DMS 273 treated with DMSO at 0.1 percent for 48 hours (cell line): Measurements from ENCODE around the gene HNRNPLL.

Experiments
- DNase-seq: peaks from one replicate; lab custom pipeline; 2025; lab: John Stamatoyannopoulos, UW

The HNRNPLL gene

DNA sequence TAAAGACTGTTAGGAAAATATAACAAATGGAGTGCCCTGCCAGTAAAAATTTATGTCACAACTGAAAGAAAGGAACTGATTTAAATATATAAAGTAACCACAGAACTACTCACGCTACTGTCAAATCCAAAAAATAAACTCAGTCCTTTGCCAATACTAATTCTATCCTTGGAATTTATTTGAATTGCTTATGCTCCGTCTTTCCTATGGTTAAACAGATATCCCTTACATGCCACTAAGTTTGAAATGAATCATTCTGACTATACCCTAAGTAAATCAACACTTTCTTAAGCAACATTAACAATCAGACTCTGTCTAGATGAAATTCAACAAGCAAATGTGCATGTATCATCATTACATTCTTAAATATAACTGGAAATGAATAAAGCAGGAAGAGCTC, 9.8 kb downstream of the HNRNPLL start:
- DNase-seq, result no peak

DNA sequence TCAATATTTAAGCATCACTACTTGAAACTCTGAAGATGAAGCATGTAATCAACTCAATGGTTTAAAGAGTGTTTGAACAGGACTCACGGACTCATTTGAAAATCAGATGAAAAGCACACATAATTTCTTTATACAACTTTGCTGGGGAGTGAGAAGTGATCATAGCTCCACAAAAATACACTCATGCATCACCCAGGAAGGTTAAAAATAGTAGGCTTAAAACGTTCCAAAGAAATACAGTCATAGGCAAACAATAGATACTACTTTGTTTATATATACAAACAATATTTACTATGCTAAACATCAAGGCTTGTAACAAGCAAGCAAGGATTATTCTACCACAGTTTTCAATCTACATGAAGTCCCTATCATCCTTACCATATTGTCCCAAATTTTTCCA, 11.6 kb downstream of the HNRNPLL start:
- DNase-seq, result no peak

DNA sequence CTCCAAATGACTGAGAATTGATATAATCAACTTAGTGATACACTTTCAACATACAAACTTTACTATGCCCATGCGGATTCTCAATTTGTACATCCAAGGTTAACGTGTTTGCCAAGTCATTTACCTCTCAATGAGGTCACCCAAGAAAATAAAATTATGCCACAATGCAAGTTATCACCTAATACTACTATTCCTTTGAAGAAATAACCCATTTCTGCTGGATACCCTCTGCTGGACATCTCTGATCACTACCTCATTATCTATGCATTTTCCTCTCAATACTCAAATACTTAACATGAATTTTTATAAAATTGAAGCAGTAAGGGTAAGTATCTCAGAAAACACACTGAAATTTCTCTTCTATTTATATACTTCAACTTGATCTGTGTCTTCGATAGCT, 12.7 kb downstream of the HNRNPLL start:
- no peak for DNase-seq

DNA sequence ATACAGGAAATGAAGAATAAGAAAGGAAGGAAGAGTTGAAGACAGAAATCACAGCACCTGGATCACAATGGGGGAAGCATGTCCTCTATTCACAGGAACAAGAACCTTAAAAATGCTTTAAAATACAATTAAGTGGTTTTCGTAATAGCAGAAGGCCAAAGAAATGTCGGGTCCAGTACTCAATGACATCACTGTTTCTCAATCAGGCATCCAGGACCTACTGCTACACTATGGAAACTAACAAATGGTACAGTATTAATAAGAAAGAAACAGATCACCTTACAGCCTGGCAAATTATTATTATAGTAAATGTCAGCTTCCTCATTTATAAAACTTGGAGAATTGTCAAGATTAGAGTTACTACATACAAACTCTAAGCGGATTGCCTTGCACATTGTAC, 15.8 kb downstream of the HNRNPLL start:
- no peak for DNase-seq

DNA sequence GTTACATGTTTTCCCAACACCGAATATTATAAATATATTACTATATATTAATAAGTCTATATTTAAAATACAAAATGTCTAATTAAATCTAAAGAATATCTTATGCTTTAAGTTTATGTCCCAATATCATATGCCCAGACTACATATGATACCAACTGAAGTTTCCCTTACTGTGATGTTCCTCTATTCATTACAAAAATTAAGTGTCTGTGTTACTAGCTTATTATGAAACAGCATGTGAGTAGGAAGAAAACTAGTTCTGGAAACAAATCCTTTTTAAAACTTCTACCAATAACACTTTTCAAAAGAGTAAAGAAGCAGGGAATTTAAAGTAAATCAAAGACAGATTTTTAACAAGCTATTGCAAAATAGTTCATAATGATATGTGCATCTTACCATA, 17.8 kb downstream of the HNRNPLL start:
- no peak for DNase-seq

DNA sequence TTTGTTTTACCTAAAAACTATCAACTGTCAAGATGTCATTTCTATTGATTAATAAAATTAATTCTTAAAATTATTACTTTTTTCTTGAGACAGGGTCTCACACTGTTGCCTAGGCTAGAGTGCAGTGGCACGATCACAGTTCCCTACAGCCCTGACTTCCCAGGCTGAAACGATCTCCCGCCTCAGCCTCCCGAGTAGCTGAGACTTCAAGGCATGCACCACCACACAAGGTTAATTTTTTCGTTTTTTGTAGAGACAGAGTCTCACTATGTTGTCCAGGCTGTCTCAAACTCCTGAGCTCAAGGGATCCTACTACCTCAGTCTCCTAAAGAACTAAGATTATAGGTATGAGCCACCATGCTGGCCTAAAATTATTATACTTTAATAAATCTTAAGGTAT, 18.7 kb downstream of the HNRNPLL start:
- no peak for DNase-seq

DNA sequence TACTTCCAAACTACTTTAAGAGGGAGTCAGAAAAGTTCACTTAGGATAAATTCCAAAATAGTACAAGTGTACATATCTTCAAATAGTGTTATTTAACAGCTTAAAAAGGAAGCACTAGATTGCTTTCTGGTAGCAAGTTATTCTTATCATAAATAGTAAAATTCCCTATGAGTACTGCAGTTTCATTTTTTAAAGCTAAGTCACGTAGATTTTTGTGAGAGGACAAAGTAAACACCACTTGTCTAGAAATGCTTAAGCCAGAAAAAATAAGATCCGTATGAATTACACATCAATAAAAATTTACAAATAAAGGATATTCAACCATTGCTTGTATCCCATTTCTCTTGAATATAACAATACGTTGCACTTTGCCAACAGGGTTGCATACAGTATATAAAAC, 19.2 kb downstream of the HNRNPLL start:
- no peak for DNase-seq

DNA sequence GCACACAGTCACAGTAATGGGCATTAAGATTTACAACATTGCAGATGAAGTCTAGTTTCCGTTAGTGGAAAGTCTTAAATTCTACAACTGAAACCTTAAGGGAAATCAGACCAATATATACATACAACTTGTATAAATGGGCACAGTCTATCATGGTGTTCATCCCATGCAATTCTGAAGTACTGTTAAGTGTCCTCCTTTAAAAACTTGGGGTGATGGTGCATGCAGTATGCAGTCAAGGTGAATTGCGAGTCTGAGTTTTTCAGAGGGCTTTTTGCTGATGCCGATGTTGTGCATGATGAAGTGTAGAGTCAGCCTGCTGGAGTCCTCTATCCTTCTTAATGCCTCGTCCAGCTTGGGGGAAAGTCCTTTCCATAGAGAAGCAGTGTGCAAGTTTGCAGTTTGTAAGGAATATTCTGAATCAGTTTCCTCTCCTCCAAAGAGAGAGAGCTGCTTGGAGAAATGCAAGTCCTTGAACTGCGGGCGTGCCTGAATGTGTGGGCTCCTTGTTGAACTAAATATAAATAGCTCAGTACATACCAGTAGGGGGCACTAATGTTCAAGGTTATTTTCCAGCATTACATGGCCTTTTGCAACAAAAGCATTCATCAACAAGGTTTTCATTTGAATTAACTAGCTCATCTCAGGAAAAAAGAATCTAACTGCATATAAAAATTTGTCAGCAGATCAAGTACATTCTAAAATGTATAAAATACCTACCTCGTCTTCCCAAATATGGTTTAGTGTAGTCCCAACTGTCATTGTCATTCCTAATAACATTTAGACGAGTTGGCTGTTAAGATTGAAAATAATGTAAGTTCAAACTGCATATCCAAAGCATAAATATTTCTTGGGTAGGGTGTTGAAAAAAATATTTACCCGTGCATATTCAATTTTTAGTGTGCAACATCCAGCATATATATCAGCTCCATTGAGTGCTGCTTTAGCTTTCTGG, 21.3 kb downstream of the HNRNPLL start:
- peak; percentile 36 for DNase-seq

DNA sequence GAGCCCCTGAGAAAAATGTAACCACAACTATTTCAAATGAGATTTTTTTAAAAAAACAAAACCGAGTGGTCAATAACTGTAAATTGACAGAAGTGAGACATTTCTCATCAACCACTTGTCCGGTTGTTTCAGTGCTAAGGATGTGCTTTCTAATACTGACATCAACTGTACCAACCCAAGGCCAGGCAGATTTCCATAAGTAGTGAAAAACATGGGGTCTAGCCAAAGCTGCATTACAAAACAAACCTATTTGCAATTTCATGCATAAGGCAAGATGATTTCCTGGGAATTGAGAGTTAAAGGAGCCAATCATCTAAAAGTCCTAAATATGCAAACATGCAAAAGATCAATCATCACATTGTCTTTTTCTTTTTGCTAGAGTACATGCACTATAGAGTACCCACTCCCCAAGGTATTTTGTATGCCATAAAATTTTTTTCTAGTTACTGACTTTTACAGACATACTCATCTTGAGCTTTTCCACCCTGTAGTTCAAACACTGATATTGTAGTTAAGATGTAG, 22.6 kb downstream of the HNRNPLL start:
- no peak for DNase-seq

DNA sequence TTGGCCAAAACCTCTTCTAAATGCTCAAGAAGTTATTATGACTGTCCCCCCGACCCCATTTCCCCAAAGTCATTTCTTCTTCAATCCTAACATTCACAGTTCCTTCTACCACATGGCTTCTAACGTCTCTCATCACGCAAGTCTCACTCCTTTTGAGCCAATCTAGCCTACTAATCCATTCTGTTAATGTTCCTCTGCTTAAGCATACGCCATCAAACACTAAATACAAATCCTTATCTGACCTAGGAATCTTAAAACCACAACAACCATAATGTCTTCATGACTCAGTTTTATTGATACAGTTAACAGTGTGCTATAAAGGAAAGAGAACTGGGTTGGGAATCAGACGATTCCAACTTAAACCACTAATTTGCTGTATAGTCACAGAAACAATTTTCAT, 23.9 kb downstream of the HNRNPLL start:
- DNase-seq, result no peak

DNA sequence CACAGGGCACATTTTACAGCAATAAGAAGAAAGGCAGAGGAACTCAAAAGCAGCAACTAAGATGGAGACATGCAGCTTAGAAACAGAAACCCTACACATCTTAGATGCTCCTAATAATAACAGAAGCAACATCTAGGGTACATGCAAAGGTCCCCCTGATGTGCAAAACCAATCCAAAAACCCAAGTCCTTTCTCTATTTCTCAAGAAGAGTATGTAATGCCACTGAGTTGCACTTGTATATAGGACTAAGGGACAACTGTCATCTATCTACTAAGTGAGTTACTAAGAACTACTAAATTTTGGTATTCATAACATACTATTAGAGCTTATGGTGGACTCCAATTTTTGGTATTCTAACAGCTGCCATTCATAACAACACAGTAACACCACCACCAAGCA, 28.4 kb downstream of the HNRNPLL start:
- no peak for DNase-seq

DNA sequence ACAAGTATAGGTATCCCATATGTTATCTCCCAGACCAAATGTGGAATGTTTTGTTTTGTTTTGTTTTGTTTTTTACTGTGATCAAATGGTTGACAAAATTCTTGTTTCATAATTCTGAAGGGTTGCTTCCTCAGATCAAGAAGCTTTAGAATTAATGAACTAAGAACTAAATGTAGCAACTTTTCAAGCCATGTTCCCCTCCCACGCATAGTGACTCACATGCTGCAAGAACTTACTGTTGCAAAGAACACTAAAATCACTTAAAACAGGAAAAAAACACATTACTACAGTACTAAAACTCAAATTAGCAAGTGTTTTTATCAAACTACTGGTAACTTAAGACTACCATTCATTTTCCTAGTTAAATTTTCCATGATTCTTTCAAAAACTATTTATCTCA, 30.6 kb downstream of the HNRNPLL start:
- no peak for DNase-seq

DNA sequence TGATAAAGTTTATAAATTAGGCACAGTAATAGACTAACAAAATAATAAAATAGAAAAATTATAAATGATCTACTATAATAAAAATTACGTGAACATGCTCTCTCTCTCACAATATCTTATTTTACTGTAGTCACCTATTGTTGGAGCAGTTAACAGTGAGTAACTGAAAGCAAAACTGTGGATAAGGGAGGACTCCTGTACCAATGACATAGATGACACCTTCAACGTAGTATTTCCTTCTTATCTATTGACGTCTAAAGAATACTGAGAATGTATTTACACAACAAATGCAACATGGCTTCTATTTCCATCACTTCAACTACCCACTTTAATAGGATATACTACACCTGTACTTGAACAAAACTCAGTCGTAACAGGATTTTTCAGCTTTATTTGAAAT, 31.5 kb downstream of the HNRNPLL start:
- no peak for DNase-seq

DNA sequence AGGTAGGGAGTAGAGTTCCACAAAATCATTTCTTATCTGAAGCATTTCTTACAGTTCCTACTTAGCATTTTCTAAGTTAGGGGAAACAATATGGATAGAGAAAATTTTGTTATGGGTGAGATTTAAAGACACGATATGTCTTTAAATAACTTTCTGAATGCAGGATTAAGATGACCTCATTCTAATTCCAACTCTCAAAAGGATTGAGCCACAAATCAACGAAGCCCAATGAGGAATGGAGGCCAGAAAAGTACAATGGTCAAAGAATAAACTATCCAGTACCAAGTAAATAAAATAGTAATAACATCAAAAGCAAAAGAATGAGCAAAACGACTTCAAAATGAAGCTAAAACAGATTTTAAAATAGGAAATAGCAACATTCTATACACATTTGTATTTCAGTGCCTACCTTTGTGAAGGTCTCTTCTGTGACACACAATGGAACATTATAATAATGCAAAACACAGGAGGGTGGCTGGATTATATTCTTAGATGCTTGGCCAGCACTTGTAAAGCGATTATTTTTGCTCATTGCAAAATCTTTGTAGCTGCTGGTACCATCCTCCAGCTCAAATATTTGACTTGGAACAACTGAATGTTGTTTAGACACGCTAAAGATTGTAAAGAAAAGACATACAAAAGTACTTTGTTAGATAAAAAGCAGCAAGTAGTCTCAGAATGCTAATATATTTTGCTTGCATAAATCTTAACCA, 33.8 kb downstream of the HNRNPLL start:
- DNase-seq, result no peak

DNA sequence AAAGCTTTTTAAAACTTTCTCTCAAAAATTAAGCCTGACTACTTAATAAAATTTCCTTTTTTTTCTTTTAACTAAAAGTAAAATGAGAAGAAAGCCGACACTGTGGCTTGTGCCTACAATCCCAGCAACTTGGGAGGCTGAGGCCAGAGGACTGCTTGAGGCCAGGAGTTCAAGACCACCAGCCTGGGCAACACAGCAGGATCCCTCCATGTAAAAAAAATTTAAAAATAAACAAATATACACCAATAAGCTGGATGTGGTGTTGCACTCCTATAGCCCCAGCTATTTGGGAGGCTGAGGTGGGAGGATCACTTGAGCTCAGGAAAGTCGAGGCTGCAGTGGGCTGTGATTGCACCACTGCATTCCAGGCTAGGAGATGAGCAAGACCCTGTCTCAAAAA, 37.4 kb downstream of the HNRNPLL start:
- DNase-seq, result no peak

DNA sequence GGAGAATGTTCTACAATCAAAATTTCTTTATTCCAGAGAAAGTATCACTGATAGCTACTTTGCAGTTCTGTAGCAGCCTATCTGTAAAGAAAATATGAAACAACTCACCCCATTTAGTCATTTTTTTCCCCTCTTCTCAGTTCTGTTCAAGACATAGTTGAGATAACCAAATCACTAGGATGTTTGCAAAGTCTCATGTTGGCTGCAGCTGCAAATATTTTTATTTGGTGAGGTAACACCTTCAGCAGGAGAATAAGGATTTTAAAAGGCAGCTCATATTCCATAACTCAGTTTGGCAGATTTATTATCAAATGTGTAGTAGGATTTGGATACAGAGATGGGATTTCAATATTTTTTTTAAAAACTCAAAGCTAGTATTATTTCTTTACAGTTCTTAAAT, 41.0 kb downstream of the HNRNPLL start:
- no peak for DNase-seq

DNA sequence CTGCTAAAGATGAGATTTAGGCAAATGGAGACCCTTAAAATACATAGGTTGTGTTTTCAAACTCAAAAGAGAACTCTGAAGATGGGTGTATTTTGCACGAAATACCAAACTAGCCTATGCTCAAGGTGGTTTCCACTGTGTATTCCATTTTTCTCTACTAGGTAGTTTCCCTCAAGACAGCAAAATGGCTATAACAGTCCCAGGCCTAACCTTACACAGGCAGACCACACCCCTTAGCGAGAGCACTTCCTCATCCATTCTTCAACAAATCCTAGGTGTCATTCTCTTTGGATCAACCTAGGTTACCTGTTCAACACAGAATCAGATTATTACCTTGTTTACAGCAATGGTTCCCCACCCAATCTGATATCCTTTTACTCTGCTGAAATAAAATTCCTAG, 42.6 kb downstream of the HNRNPLL start:
- DNase-seq, result no peak

DNA sequence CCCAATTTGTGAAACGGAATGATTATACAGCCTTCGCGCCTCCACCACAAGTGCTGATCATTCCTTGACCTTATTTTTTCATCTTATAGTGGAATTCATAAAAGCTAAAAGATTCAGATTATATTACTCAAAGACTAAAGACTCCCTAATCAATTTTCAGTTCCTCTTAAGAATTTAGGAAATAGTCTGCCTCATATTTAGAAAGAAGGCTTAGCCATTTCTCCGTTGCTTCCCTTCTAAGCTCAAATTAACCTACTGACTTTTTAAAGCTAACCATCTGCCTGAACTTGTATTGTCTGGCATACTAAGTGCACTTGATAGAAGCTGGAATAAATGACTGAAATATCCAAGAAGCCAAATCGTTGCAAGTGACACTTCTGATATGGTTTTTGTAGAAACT, 44.7 kb downstream of the HNRNPLL start:
- DNase-seq, result no peak

DNA sequence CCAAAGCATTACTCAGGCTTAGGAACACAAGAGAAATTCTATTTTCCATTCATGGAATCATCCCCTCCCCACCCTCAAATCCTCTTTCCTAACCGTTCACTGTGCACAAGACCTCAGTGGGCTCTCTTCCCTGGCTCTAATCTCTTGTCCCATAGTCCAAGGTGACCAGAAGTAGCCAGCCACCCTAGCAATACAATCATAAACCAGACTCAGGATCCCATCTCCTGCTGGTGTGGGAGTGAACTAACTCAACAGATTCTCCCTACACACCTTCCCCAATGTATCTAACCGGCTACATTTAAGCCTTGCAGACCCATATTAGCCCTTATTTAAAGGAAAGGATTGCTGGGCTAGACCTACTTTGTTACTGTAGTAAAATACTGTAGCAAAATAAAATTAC, 45.5 kb downstream of the HNRNPLL start:
- DNase-seq, result no peak

DNA sequence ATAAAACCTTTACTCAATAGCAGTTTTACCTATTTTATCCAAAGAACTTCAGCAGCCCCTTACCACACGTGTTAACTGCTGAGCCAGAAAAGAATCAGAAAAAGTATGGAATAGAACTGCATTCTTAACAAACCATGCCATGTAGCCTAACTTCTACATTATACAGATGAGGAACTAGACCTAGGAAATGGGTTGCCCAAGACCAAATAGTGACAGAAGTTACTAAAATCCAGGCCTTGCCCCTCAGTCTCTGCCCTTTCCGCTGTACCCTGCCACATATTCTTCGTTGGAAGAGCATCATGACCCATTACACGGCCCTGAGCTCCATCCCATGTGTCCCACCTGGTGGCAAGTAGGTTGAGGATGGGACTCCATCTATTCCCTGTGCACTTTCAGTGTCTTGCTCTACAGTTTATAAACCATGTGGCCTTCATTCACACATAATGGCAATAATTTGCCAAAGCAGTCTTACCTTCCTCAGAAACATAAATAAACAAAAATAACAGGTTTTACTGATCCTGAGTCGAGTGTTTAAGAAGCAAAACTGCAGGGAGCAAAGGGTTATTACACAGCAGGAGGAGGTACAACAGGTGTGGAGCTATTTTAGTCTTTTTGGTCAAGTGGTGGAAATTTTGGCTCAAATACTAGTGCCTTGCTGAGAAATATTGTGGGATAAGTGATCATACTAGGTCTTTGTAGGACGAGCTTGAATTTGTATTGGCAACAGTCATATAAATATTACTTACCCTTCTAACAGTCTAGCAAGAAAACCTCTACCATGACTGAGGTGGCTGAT, 46.5 kb downstream of the HNRNPLL start:
- no peak for DNase-seq

DNA sequence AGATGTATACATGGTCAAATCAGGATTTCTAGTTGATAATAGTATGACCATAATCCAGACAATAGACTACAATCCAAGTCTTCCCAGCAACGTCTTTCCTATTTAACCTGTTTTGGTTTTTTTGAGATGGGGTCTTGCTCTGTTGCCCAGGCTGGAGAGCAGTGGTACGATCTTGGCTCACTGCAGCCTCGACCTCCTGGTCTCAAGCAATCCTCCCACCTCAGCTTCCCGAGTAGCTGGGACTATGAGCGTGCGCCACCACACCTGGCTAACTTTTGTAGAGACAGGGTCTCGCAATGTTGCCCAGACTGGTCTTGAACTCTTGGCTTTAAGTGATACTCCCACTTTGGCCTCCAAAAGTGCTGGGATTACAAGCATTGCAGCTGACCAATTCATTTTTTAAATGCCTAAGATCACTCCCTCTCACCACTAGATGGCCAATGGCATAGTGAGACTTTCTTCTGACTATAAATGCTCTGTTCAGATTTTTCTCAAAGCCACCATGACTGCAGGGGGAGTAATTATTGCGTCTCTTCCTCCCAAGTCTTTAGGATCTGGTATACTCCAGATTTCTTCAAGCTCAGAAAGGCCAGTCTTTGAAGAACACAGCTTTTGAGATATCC, 47.6 kb downstream of the HNRNPLL start:
- no peak for DNase-seq

DNA sequence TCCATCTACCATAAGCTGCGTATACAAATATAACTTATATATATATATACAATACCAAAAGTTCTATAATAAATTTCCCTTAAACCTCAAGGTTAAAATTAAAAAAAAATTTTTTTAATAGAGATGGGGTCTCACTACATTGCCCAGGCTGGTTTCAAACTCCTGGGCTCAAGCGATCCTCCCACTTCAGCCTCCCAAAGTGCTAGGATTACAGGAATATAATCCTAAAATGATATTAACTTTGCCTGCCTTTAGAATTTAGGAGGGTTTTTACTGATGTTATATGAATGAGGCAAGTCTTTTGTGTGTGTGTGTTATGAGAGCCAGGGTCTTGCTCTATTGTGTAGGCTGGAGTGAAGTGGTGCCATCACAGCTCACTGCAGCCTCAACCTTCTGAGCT, 49.2 kb downstream of the HNRNPLL start:
- DNase-seq, result no peak
